ENCODE data around the gene OTOS.

OTOS gene

GRCh38 chr2:240127191-240127750 lies 13.2 kb downstream of the OTOS start:
- TF ChIP-seq, protein P1, sequence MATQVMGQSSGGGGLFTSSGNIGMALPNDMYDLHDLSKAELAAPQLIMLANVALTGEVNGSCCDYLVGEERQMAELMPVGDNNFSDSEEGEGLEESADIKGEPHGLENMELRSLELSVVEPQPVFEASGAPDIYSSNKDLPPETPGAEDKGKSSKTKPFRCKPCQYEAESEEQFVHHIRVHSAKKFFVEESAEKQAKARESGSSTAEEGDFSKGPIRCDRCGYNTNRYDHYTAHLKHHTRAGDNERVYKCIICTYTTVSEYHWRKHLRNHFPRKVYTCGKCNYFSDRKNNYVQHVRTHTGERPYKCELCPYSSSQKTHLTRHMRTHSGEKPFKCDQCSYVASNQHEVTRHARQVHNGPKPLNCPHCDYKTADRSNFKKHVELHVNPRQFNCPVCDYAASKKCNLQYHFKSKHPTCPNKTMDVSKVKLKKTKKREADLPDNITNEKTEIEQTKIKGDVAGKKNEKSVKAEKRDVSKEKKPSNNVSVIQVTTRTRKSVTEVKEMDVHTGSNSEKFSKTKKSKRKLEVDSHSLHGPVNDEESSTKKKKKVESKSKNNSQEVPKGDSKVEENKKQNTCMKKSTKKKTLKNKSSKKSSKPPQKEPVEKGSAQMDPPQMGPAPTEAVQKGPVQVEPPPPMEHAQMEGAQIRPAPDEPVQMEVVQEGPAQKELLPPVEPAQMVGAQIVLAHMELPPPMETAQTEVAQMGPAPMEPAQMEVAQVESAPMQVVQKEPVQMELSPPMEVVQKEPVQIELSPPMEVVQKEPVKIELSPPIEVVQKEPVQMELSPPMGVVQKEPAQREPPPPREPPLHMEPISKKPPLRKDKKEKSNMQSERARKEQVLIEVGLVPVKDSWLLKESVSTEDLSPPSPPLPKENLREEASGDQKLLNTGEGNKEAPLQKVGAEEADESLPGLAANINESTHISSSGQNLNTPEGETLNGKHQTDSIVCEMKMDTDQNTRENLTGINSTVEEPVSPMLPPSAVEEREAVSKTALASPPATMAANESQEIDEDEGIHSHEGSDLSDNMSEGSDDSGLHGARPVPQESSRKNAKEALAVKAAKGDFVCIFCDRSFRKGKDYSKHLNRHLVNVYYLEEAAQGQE (IDR thresholded peaks at IDR 0.05; ENCODE audit: insufficient read depth in 1 of 2, low read depth in 2 of 2, low read length in 2 of 2), result no peak
- TF ChIP-seq SIN3A (IDR thresholded peaks at IDR 0.05; ENCODE audit: borderline replicate concordance, insufficient read depth, low read length), result no peak
- TF ChIP-seq FOXP2 (optimal IDR thresholded peaks at IDR 0.05; ENCODE audit: borderline replicate concordance, extremely low read depth, extremely low read length, insufficient read depth), result no peak
- TF ChIP-seq POLR2AphosphoS5 (IDR thresholded peaks at IDR 0.05; ENCODE audit: low read depth, low read length), result no peak
- no peak for TF ChIP-seq TAF1 (IDR thresholded peaks at IDR 0.05; ENCODE audit: borderline replicate concordance, insufficient read depth, low read length)

- TF ChIP-seq, protein P1 (IDR thresholded peaks at IDR 0.05; ENCODE audit: insufficient read depth in 1 of 2, low read depth in 2 of 2, low read length in 2 of 2), result no peak
- TF ChIP-seq SIN3A (IDR thresholded peaks at IDR 0.05; ENCODE audit: borderline replicate concordance, insufficient read depth, low read length) (no peak), POLR2AphosphoS5 (IDR thresholded peaks at IDR 0.05; ENCODE audit: low read depth, low read length) (no peak), TAF1 (IDR thresholded peaks at IDR 0.05; ENCODE audit: borderline replicate concordance, insufficient read depth, low read length) (no peak), FOXP2 (optimal IDR thresholded peaks at IDR 0.05; ENCODE audit: borderline replicate concordance, extremely low read depth, extremely low read length, insufficient read depth) (no peak)
These were observed 13.7 kb downstream of the OTOS start for GRCh38 chr2:240126731-240127130.

DNA sequence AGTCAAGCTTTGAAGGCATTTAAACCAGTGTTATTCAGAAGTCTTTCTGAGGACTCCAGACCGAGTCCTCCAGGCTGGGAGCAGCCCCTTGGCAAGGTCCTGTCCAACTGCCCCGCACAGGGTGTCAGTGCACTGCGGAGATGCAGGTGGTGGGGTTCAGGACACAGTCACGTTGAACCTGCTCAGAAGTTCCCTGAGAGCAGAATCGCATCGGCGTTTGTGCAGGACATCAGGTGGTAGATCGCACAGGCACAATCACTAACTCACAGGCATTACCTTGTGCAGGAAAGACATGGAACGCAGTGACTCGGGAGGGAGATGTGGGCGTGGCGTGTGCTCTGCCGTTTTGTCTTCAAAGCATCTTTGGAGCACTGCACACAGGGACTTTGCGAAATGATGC lies 14.7 kb downstream of the OTOS start:
- TF ChIP-seq POLR2AphosphoS5 (IDR thresholded peaks at IDR 0.05; ENCODE audit: low read depth, low read length), result no peak
- no peak for TF ChIP-seq TAF1 (IDR thresholded peaks at IDR 0.05; ENCODE audit: borderline replicate concordance, insufficient read depth, low read length)
- TF ChIP-seq, protein P1 (IDR thresholded peaks at IDR 0.05; ENCODE audit: insufficient read depth in 1 of 2, low read depth in 2 of 2, low read length in 2 of 2), result no peak
- no peak for TF ChIP-seq SIN3A (IDR thresholded peaks at IDR 0.05; ENCODE audit: borderline replicate concordance, insufficient read depth, low read length)
- TF ChIP-seq FOXP2 (optimal IDR thresholded peaks at IDR 0.05; ENCODE audit: borderline replicate concordance, extremely low read depth, extremely low read length, insufficient read depth), result no peak

GRCh38 chr2:240124651-240125030 lies 15.8 kb downstream of the OTOS start:
- TF ChIP-seq POLR2AphosphoS5 (IDR thresholded peaks at IDR 0.05; ENCODE audit: low read depth, low read length) (no peak), FOXP2 (optimal IDR thresholded peaks at IDR 0.05; ENCODE audit: borderline replicate concordance, extremely low read depth, extremely low read length, insufficient read depth) (no peak)

DNA sequence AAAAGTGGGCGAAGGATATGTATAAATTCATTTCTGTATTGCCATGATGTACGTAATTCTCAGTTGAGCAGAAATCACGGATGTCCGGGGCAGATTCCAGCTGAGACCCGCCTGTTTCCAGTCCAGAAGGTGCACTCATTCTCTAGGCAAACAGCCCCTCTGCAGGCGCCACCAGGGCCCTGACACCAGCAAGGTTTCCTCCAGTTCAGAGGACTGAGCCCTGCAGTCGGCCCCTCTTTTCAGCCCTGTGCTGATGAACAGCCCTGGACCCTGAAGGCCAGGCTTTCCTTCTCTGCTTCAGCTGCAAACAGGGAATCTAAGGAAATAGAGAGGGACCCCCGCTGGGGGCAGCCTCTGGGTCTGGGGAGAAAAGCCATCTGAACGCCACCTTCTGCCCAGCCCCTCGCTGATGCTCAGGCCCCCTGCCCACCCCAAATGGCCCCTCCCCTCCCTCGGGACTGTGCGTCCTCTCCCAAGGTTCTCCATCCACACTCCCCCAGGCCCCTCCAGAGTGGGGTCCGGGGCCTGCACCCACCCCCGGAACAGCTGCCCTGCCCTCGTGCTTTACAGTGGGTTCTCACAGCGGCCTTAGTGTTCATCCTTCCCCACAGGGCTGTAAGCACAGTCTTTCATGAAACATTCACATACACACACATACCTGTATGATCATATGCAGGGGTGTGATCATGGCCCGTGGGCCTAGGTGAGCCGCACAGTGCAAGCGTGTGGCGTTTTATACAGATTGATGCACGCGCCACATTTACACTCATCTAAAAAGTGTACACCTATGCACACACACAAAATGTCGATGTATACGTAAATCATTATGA lies 16.4 kb downstream of the OTOS start:
- TF ChIP-seq SIN3A (IDR thresholded peaks at IDR 0.05; ENCODE audit: borderline replicate concordance, insufficient read depth, low read length) (no peak), POLR2AphosphoS5 (IDR thresholded peaks at IDR 0.05; ENCODE audit: low read depth, low read length) (no peak), FOXP2 (optimal IDR thresholded peaks at IDR 0.05; ENCODE audit: borderline replicate concordance, extremely low read depth, extremely low read length, insufficient read depth) (no peak), TAF1 (IDR thresholded peaks at IDR 0.05; ENCODE audit: borderline replicate concordance, insufficient read depth, low read length) (no peak)
- TF ChIP-seq, protein P1 (IDR thresholded peaks at IDR 0.05; ENCODE audit: insufficient read depth in 1 of 2, low read depth in 2 of 2, low read length in 2 of 2), result no peak
